MCF 10A (cell line): ENCODE data around the gene FGF5. TPM values are rescaled to one million over a fixed set of nuclear protein-coding genes. Genes with fewer than 3 reads are reported as not detected.

Source experiments
- BruUV-seq: library from RNA; stranded (reverse); fragments of 400-500 nt; replicated peaks from 2 replicates; lab custom pipeline; 2021; lab: Mats Ljungman, UMichigan
- CTCF ChIA-PET: fragments of 300-600 bp; sonication (Branson Sonifier 250); formaldehyde crosslinking; extraction: SDS; loops from one replicate; lab custom pipeline; 2021; ENCODE audit warnings: antibody characterized with exemption, inconsistent platforms; lab: Yijun Ruan, JAX
- POLR2A ChIA-PET: fragments of 300-600, 350-650 bp; sonication (Branson Sonifier 250); formaldehyde crosslinking; extraction: SDS; loops from one replicate; lab custom pipeline; 2020; ENCODE audit warnings: antibody characterized with exemption, inconsistent platforms; lab: Yijun Ruan, JAX
- DNase-seq: peaks from one replicate; pipeline ENCODE4 v3.0.0-alpha.2; 2018; ENCODE audit not compliant: unreplicated experiment
- H3K27ac Mint-ChIP-seq: one replicate; pipeline ENCODE4 v1.8.0; 2022; ENCODE audit warnings: mild to moderate bottlenecking, low read depth, mixed read lengths; ENCODE audit not compliant: unreplicated experiment
- H3K27me3 Mint-ChIP-seq: one replicate; pipeline ENCODE4 v1.8.0; 2022; ENCODE audit warnings: mixed read lengths; ENCODE audit not compliant: insufficient read depth, unreplicated experiment
- H3K36me3 Mint-ChIP-seq: one replicate; pipeline ENCODE4 v1.8.0; 2022; ENCODE audit warnings: mild to moderate bottlenecking, moderate library complexity, mixed read lengths; ENCODE audit not compliant: insufficient read depth, unreplicated experiment
- H3K4me1 Mint-ChIP-seq: one replicate; pipeline ENCODE4 v1.8.0; 2022; ENCODE audit warnings: mixed read lengths; ENCODE audit not compliant: insufficient read depth, unreplicated experiment
- H3K4me3 Mint-ChIP-seq: one replicate; pipeline ENCODE4 v1.8.0; 2022; ENCODE audit warnings: mild to moderate bottlenecking, moderate library complexity, mixed read lengths; ENCODE audit not compliant: unreplicated experiment
- H3K9me3 Mint-ChIP-seq: one replicate; pipeline ENCODE4 v1.8.0; 2022; ENCODE audit warnings: mixed read lengths; ENCODE audit not compliant: unreplicated experiment
- CTCF ChIP-seq: fragments of 200-600 bp; IDR thresholded peaks from one replicate; pipeline ENCODE4 v1.8.0; 2022; ENCODE audit warnings: antibody characterized with exemption, mild to moderate bottlenecking; ENCODE audit not compliant: unreplicated experiment
- intact Hi-C: fragments of 100-400 bp; cut with micrococcal nuclease; formaldehyde crosslinking; loops from 2 replicates; pipeline ENCODE4 v1.14.1; 2022
- total RNA-seq: library from RNA; stranded (reverse); gene quantifications from 2 replicates; pipeline ENCODE4 v1.2.3, GENCODE V29; 2022

Gene FGF5
- total RNA-seq, 1 experiment from 2014 or later: not detected

- Mint-ChIP-seq H3K27me3 (no peaks in the 10 kb centered on the region), H3K36me3 (no peaks in the 10 kb centered on the region), H3K27ac (no peak overlapping the region), H3K9me3 (no peaks in the 10 kb centered on the region), H3K4me3 (no peak overlapping the region), H3K4me1 (peaks cover 10% of the 10 kb centered on the region)
- intact Hi-C loops: no loop called here
- CTCF ChIA-PET: interaction anchor here (0.7 kb wide), 1 partner anchor 946 kb away, joined by 3 read pairs; no protein-coding TSS in a partner anchor
- TF ChIP-seq CTCF: no peak
- POLR2A ChIA-PET: no interaction called here
- BruUV-seq: no TSS peak
- no peak for DNase-seq
Observed at GRCh38 chr4:80261989-80262600, 4.4 kb upstream of the FGF5 start.

- Mint-ChIP-seq H3K36me3 (no peaks in the 10 kb centered on the region), H3K4me1 (peaks cover 10% of the 10 kb centered on the region), H3K27ac (no peak overlapping the region), H3K4me3 (no peak overlapping the region), H3K9me3 (no peaks in the 10 kb centered on the region), H3K27me3 (no peaks in the 10 kb centered on the region)
- ChIA-PET CTCF (interaction anchor here (0.5 to 1.3 kb wide), 2 partner anchors 52 to 71 kb away, joined by 3 to 5 read pairs; partner anchors contain the start of gene CFAP299), POLR2A (no interaction called here)
- no TSS peak for BruUV-seq
- no peak for DNase-seq
- no peak for TF ChIP-seq CTCF
- intact Hi-C loops: no loop called here
Observed at GRCh38 chr4:80263541-80264351, 2.7 kb upstream of the FGF5 start.

- ChIA-PET POLR2A (no interaction called here), CTCF (interaction anchor here (0.5 to 1.9 kb wide), 4 partner anchors 52 to 93 kb away, joined by 3 to 6 read pairs (median 4); partner anchors contain the start of gene CFAP299)
- TF ChIP-seq CTCF: no peak
- no peaks in the 10 kb centered on the region for H3K27me3 Mint-ChIP-seq
- H3K27ac Mint-ChIP-seq: no peak overlapping the region
- BruUV-seq: no TSS peak
- H3K36me3 Mint-ChIP-seq: no peaks in the 10 kb centered on the region
- no peaks in the 10 kb centered on the region for H3K9me3 Mint-ChIP-seq
- no peak overlapping the region for H3K4me3 Mint-ChIP-seq
- H3K4me1 Mint-ChIP-seq: peaks cover 10% of the 10 kb centered on the region
- intact Hi-C loops: no loop called here
- no peak for DNase-seq
Observed at GRCh38 chr4:80264352-80264647, 2.2 kb upstream of the FGF5 start.

GRCh38 chr4:80264825-80265224, 1.6 kb upstream of the FGF5 start:
- POLR2A ChIA-PET: interaction anchor here (1.0 to 2.8 kb wide), 5 partner anchors 11 to 1326 kb away, joined by 3 to 15 read pairs (median 5); partner anchors contain the start of gene PAQR3
- CTCF ChIA-PET: interaction anchor here (0.6 to 1.9 kb wide), 6 partner anchors 44 to 139 kb away, joined by 3 to 6 read pairs (median 3); no protein-coding TSS in a partner anchor
- Mint-ChIP-seq H3K4me3 (no peak overlapping the region), H3K27ac (no peak overlapping the region), H3K27me3 (no peaks in the 10 kb centered on the region), H3K4me1 (peaks cover 10% of the 10 kb centered on the region), H3K9me3 (no peaks in the 10 kb centered on the region), H3K36me3 (no peaks in the 10 kb centered on the region)
- no TSS peak for BruUV-seq
- intact Hi-C loops: no loop called here
- TF ChIP-seq CTCF: no peak
- DNase-seq: no peak
